ENCODE results near the gene ASPM. TPM values are rescaled to one million over a fixed set of nuclear protein-coding genes. Genes with fewer than 3 reads are reported as not detected.

Gene ASPM
- total and polyA plus RNA-seq, 2 of the 8 experiments (the other 6 are each of a cell fraction or from before 2014, with no cell fraction given), result 5.1 to 50.3 TPM

GRCh38 chr1:197150336-197151005 is 4.0 kb upstream of the ASPM start:
- Histone ChIP-seq H4K8ac (ENCODE audit: extremely low read depth, insufficient read depth, low read length) (no peak overlapping the region), H3K4ac (replicated peaks; ENCODE audit: insufficient read length, low read depth, low read length) (no peak overlapping the region), H3K79me1 (ENCODE audit: low read depth, low read length) (no peaks in the 10 kb centered on the region), H3K14ac (ENCODE audit: insufficient read length) (no peak overlapping the region), H2BK5ac (ENCODE audit: low read depth, low read length) (no peak overlapping the region), H3K23me2 (ENCODE audit: low read depth, low read length) (no peaks in the 10 kb centered on the region), H3K27ac (ENCODE audit: low read depth, low read length) (no peak overlapping the region), H3K79me2 (ENCODE audit: control insufficient read depth in 1 of 2, insufficient read depth in 2 of 2, low read length in 2 of 2) (peaks cover 0 to 6% of the 10 kb centered on the region in 2 experiments; a peak in 3 of 4 replicates), H2AFZ (ENCODE audit: low read length) (no peak overlapping the region), H3K23ac (ENCODE audit: insufficient read length) (no peak overlapping the region), H2BK20ac (ENCODE audit: low read length) (no peak overlapping the region), H3K27me3 (replicated peaks in 1 of 4; ENCODE audit: control insufficient read depth in 3 of 4, extremely low read depth in 1 of 4, insufficient read depth in 3 of 4, low read length in 3 of 4) (no peaks in the 10 kb centered on the region), H3K18ac (ENCODE audit: extremely low read depth, low read length) (no peak overlapping the region), H2BK12ac (ENCODE audit: low read depth, low read length) (no peak overlapping the region), H3K36me3 (ENCODE audit: control insufficient read depth in 2 of 4, insufficient read depth in 4 of 4, low read length in 3 of 4) (no peaks in the 10 kb centered on the region), H2AK5ac (ENCODE audit: low read depth, low read length) (no peak overlapping the region), H2BK15ac (ENCODE audit: low read length) (no peak overlapping the region), H3K4me3 (ENCODE audit: extremely low read depth in 1 of 4, insufficient read depth in 2 of 4, low read depth in 3 of 4, low read length in 4 of 4) (no peak overlapping the region), H4K91ac (replicated peaks; ENCODE audit: insufficient read length, low read length) (no peak overlapping the region), H3K4me2 (ENCODE audit: insufficient read depth in 1 of 2, low read depth in 2 of 2, low read length in 2 of 2) (no peak overlapping the region), H3K56ac (replicated peaks; ENCODE audit: insufficient read length, low read depth, low read length) (no peak overlapping the region), H3K9ac (replicated peaks in 1 of 4; ENCODE audit: extremely low read depth in 1 of 4, low read depth in 3 of 4, low read length in 3 of 4) (no peak overlapping the region), H4K20me1 (replicated peaks in 1 of 2; ENCODE audit: control insufficient read depth in 1 of 2, insufficient read depth in 2 of 2, low read length in 2 of 2) (no peaks in the 10 kb centered on the region), H4K5ac (ENCODE audit: insufficient read length, low read depth, low read length) (no peak overlapping the region), H2BK120ac (replicated peaks; ENCODE audit: low read depth, low read length) (no peak overlapping the region), H3K4me1 (replicated peaks in 1 of 4; ENCODE audit: control insufficient read depth in 3 of 4, insufficient read depth in 4 of 4, low read length in 3 of 4) (no peaks in the 10 kb centered on the region), H3K9me3 (ENCODE audit: insufficient read depth in 2 of 2, low read depth in 1 of 2, low read length in 1 of 2) (no peaks in the 10 kb centered on the region)
- 95% methylated on average over 3 of the region's 3 CpGs; no CpG with 5 or more reads in 1 of the 2 experiments for WGBS, 2 experiments (ENCODE audit: extremely low coverage in 1 of 2, insufficient coverage in 1 of 2, insufficient read length in 1 of 2, insufficient replicate concordance in 2 of 2, low coverage in 1 of 2, low lambda C conversion rate in 2 of 2, missing lambda C conversion rate in 1 of 2)
- FAIRE-seq (no peak), DNase-seq (ENCODE audit: low read depth in 1 of 2, low spot score in 2 of 2) (no peak)
- TF ChIP-seq CTBP2 (IDR thresholded peaks at IDR 0.05; ENCODE audit: borderline replicate concordance, insufficient read depth, insufficient read length, low read length) (no peak), GTF2F1 (IDR thresholded peaks at IDR 0.05; ENCODE audit: borderline replicate concordance, low read depth, low read length) (no peak), NRF1 (IDR thresholded peaks at IDR 0.05; ENCODE audit: low read depth, low read length) (no peak), BRCA1 (IDR thresholded peaks at IDR 0.05; ENCODE audit: low read depth, low read length) (no peak), SP1 (IDR thresholded peaks at IDR 0.05; ENCODE audit: low read depth, low read length) (no peak), ASH2L (IDR thresholded peaks at IDR 0.05; ENCODE audit: low read length) (no peak), TAF1 (IDR thresholded peaks at IDR 0.05; ENCODE audit: low read depth, low read length) (no peak), BACH1 (IDR thresholded peaks at IDR 0.05; ENCODE audit: low read length) (no peak), ZNF274 (IDR thresholded peaks at IDR 0.05; ENCODE audit: borderline replicate concordance, extremely low read depth, low read length) (no peak), CBX8 (IDR thresholded peaks at IDR 0.05; ENCODE audit: borderline replicate concordance, low read depth, low read length) (no peak), CHD1 (IDR thresholded peaks at IDR 0.05; ENCODE audit: low read depth, low read length) (no peak), SRF (IDR thresholded peaks at IDR 0.05; ENCODE audit: low read depth, low read length) (no peak), POLR2A (IDR thresholded peaks at IDR 0.05; ENCODE audit: control extremely low read depth in 1 of 2, low read depth in 2 of 2, low read length in 2 of 2) (no peak)
- ChIA-PET POLR2A (ENCODE audit: partially characterized antibody) (no interaction called here), CTCF (ENCODE audit: partially characterized antibody) (interaction anchor here (1.9 kb wide), 1 partner anchor 30 kb away, joined by 4 read pairs; no protein-coding TSS in a partner anchor)

All from H1 (cell line).